PC-3 (cell line): Measurements from ENCODE around the gene GEN1.

Experiments
- EZH2 ChIP-seq: fragments of 300-600 bp; sonication (generic); IDR thresholded peaks from one replicate; pipeline ENCODE4 v1.6.1; 2017; ENCODE audit warnings: antibody characterized with exemption, mild to moderate bottlenecking, low read length; ENCODE audit not compliant: unreplicated experiment
- EZH2phosphoT487 ChIP-seq: fragments of 300-600 bp; sonication (generic); IDR thresholded peaks from 2 replicates; pipeline ENCODE4 v1.6.1; 2018; ENCODE audit warnings: mild to moderate bottlenecking, antibody characterized with exemption, low read length, borderline replicate concordance
- TF ChIP-seq, protein P1 (sequence below): fragments of 300-600 bp; sonication (generic); conservative IDR thresholded peaks from 2 replicates; pipeline ENCODE4 v1.5.1; 2017; ENCODE audit warnings: antibody characterized with exemption, low read depth, mild to moderate bottlenecking, low read length

DNA sequence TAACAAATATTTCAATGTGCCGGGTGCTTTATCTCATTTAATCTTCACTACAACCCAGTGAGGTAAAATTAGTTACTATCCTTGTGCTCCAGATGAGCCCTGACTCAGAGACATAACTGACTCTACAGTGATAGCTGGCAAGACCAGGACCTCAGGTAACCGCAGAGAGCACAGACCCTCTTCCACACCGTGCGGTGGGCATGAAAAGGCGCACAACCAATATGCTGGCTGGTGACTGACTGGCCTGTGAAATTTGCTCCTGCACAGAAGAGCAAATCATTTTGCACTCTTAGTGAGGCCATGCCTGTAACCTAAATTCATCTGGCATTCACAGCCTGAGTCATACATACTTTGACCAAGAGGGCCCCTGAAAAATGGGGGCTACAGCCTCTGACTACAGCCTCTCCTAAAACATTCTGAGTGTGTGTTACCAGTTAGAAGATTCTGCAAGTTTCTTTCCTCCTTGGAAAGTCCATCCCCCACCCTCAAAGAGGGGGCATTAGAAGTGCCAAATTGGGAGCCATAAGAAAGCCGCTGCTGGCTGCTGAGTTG lies 39.9 kb downstream of the GEN1 start:
- TF ChIP-seq, protein P1, sequence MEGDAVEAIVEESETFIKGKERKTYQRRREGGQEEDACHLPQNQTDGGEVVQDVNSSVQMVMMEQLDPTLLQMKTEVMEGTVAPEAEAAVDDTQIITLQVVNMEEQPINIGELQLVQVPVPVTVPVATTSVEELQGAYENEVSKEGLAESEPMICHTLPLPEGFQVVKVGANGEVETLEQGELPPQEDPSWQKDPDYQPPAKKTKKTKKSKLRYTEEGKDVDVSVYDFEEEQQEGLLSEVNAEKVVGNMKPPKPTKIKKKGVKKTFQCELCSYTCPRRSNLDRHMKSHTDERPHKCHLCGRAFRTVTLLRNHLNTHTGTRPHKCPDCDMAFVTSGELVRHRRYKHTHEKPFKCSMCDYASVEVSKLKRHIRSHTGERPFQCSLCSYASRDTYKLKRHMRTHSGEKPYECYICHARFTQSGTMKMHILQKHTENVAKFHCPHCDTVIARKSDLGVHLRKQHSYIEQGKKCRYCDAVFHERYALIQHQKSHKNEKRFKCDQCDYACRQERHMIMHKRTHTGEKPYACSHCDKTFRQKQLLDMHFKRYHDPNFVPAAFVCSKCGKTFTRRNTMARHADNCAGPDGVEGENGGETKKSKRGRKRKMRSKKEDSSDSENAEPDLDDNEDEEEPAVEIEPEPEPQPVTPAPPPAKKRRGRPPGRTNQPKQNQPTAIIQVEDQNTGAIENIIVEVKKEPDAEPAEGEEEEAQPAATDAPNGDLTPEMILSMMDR = no peak
- TF ChIP-seq EZH2 (no peak), EZH2phosphoT487 (no peak)
